GM12892 (cell line): ENCODE results near the gene RBM34.
"Not testable (repeated sequence)": the region's sequence is repeated elsewhere in the genome, so short reads cannot be mapped to it uniquely, and the experiment has no call there.

Experiments
- POLR2A ChIP-seq: IDR thresholded peaks from 2 replicates; pipeline ENCODE4 v1.6.1; 2011; ENCODE audit warnings: low read depth, low read length, control low read depth
- POLR2AphosphoS5 ChIP-seq: IDR thresholded peaks from 2 replicates; pipeline ENCODE4 v1.6.1; 2011; ENCODE audit warnings: low read depth, low read length, control low read depth
- TAF1 ChIP-seq: IDR thresholded peaks from 2 replicates; pipeline ENCODE4 v1.6.1; 2011; ENCODE audit warnings: low read depth, mild to moderate bottlenecking, control low read depth, low read length, borderline replicate concordance

- not testable (repeated sequence) for TF ChIP-seq POLR2AphosphoS5, TAF1, POLR2A
Measured at GRCh38 chr1:235159284-235159683, 1.8 kb downstream of the RBM34 start.
